GM19372 (cell line): ENCODE results near the gene CASQ2.

ENCODE experiments used
- ATAC-seq: cut with Tn5 transposase; IDR thresholded peaks from one replicate; pipeline ENCODE4 v1.9.1; 2021; ENCODE audit warnings: mild to moderate bottlenecking, low read depth, moderate library complexity; ENCODE audit not compliant: unreplicated experiment

CASQ2 gene

DNA sequence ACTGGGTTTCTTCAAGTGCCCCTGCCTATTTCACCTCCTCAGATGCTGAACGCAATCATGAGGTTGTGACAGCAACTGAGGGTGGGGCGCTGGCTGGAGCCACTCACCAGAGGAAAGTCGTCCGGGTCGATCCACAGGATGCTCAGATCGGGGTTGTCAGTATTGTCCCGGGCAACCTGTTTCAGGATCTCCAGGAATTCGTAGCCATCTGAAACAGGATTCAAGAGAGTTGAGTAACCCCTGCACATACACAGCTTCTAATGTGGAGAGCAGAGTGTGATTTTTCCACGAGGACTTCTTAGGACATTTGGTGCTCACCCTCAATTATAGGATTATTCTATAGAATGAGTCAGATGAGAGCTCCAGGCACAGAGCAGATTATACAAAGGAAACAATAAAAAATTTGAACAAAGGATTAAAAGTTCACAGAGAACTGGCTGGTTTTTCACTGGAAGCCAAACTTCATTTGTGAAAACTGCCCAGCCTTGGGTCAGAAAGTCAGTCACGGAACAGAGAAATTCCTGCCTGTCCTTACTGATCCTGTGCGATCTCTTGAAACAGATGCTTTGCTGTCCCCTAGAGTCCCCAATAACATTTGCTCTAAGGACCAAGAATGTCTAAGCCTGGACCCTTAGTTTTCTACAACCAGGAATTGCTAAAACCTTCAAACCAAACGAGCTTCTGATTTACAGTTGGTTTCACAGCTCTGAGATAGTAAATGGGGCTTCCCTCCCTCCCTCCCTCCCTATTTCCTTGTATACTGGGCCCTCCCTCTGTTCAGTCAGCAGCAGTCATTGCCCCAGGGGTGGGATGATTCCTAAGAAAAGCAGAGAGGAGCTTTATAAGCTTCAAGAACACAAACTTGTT is 63.2 kb downstream of the CASQ2 start:
- ATAC-seq, result no peak

DNA sequence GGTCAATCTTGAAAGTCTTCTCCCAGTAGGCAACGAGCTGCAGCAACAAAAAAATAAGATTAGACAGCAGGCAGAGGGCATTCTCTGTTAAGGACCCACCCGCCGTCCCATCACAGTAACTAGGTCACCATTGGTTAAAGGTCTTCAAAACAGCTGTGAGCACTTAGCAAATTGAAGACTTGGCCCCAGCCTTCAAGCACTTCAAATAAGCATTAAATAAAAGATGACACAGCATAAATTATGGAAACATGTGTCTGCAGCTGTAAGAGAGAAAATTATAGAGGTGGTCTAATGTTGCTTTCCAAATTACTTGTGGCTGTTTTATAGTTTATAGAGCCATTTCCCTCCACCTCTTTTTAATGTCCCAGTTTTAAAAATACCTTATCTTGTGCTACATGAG is 65.6 kb downstream of the CASQ2 start:
- no peak for ATAC-seq

DNA sequence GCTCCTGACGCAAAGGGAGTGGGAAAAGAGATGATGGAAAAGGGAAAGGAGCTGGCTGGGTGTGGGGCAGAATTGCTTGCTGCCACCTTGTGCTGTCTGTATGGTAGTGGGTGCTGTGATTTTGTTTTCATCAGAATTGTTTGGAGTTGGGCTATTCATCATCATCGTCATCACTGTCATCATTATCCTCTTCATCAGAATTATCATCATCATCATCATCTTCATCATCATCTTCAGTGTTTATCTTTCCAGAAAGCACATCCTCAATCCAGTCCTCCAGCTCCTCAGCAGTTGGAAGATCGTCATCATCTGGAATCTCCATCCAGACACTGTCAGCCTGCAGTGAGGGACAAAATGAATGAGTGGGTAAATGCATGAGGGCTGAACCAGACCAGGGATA is 67.4 kb downstream of the CASQ2 start:
- ATAC-seq, result no peak

DNA sequence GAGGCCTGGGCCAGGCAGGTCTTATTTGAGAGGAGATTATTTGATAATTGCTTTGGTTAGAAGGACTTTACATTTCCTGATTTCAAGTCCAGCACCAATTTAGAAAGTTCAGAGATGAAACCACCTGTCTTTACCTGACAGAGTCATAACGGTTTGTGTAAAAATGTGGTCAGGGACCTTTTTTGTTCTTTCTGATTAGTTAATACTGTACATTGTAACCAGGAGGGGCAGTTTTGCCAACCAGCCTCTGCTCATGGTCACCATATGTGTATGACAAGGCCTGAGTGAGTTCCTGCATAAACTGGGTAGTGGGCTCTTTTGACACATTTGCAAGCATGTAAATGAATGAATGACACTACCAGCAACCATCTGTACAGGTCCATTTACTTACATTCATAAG is 70.9 kb downstream of the CASQ2 start:
- no peak for ATAC-seq

DNA sequence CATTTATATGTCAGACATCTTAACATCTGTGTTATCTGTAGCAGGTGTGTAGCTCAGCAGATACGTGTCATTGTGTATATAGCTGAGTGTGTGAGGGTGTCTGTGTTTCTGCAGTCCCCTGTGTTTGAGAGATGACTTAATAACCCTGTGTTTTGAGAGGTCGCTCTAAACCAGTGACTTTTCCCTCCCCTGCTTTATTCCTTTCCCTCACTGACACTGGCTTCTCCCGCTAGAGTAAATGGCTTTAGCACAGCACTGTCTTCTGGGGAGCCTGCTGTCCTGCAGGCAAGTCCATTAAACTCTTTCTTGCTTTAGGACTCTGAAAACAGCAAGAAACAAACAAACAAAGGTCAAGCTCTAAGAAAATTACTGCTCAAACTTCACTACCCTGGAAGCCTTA is 73.7 kb downstream of the CASQ2 start:
- ATAC-seq, result no peak

DNA sequence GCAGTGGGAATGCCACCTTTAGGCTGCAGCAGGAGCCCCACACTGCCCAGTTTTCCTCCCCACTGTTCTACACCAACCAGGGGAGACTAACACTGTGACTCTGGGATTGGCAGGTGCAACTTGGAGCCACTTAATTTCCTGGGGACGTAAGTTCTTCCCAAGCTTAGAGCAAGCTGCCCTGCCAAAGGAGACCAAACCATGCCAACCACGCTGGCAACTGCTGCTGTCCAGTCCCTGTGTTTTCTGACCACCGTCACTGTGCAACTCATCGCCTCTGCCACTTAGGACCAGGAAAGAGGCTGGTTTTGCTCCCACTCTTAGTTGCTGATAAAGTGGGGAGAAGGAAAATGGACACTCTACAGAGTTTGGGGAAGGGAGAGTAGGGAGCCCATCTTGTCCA is 76.3 kb downstream of the CASQ2 start:
- ATAC-seq, result no peak

DNA sequence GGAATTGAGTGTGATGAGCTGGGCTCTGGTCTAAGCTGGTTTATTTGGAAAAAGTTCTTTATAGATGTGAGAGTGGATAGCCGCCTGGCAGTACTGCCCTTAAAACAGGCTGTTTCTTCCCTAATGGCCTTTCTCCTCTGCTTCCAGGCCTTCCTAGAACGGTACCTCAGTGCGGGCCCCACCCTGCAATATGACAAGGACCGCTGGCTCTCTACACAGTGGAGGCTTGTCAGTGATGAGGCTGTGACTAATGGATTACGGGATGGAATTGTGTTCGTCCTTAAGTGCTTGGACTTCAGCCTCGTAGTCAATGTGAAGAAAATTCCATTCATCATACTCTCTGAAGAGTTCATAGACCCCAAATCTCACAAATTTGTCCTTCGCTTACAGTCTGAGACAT is 77.5 kb downstream of the CASQ2 start:
- no peak for ATAC-seq

DNA sequence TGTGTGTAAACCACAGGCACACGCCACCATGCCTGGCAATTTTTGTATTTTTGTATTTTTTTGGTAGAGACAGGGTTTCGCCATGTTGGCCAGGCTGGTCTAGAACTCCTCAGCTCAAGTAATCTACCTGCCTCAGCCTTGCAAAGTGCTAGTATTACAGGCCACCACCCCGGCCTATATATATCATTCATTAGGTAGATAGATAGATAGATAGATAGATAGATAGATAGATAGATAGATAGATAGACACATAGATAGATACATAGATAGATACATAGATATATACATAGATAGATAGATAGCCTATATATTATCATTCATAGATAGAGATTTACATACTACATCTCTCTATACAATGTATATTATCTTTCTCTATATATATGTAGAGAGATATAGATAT is 80.8 kb downstream of the CASQ2 start:
- no peak for ATAC-seq

DNA sequence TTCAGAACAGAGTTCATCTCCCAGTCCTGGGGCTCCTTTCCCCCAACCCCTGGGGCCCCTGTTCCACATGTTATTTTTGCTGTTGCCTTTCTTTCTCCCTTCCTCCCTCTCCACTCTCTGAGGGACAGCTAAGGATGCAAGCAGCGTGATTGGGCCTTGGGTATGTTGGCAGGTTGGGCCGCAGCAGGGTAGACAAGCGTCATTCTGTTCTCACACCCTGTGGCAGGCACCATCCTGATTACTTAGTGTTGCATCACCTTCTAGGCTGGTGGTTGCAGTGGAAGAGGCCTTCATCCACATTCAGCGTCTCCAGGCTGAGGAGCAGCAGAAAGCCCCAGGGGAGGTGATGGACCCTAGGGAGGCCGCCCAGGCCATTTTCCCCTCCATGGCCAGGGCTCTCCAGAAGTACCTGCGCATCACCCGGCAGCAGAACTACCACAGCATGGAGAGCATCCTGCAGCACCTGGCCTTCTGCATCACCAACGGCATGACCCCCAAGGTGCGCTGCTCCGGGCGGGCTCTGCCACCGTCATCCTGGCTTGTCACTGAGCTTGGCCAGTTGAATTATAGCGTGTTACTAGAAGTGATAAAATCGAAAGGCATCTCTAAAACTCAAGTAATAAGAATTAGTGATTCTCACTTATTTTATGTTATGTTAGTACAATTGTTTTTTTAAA is 83.3 kb downstream of the CASQ2 start:
- ATAC-seq, result no peak

DNA sequence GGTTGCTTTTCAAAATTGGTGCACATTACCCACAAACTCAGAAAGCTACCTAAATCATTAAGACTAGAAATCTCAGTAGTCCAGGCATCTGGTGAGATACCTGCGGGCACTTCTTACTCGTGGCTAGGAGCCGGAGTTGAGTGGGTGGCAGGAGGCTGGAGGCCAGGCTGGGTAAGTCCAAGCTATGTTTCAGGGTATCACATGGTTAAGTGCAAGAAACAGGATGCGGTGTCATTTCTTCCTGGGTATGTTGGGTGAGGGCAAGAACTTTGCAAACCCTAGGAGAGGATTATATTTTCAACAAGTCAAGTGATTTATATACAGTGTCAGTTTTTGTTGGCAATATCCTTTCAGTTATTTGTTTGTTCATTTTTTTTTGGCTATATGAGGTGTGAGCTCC is 85.7 kb downstream of the CASQ2 start:
- no peak for ATAC-seq

DNA sequence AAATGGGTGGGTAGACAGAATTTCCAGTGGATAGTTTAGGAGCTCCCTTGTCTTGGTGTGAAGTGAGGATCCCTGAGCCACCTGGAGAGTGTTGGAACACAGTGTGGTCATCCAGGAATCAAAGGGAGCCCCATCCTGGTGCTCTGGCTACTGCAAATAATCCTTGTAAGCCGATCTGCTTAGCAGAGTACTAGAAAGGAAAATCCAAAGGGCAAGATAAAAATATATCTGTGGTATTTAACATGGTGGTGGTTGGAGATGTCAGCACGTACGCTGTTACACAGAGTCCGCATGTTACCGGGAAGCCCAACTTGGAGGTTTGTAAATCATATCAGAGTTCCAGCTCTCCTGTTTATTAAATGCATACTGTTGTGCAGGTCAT is 87.8 kb downstream of the CASQ2 start:
- no peak for ATAC-seq

DNA sequence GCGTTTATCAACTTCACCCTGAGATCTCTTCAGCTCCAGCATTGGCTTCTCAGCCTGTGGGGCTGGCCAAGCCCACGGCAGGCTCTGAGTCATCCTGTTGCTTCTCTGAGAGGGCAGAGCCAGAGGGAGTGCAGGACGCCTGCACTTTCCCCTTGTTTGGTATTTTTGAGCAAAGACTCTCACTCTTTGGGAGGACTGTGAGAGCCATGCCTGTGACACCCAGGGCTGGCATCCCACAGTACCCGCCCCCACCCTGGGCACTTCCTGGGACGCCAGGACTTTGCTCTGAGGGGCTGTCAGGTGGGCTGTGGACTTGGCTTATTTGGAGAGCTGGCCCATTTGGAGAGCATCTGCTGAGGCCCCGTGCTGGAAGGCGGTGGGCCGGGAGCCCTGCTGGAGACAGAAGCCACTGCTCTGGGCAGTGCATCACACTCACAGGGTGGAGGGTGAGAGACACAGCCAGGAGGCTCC is 89.3 kb downstream of the CASQ2 start:
- no peak for ATAC-seq

DNA sequence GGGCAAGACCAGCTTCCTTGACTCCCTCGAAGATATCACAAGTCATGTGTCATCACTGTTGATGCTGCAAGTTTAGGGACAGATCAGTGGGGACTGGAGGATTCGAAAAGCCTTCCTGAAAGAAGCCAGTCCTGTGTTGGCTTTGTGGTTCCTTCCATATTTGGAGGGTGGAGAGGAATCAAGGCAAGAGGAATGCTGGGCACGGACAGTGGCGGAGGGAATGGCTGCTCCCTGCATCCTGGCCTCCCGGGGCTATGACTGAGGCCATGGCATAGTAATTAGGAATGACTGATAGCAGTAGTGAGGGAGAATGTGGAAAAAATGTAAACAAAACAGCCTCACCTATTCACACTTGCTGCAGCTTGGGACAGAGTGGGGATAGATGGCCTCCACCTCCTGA is 90.4 kb downstream of the CASQ2 start:
- ATAC-seq, result no peak

DNA sequence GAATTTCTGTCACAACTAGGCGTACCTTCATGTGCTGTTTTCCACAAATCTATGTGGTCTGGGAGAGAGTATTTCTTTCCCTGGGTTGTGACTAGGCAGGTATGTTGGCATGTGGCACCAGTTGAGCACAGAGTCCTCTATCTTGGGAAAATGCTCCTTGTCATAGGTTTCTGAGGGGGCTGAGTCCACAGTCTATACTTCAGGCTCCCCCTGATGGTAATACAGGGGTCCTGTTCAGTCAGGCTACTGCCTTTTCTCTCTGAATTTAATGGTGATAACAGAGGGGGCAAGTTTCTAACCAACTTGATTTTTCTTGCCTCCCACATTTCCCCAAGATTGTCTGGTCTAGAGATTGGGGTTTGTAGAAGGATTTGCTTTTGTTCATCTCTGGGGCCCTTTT is 90.9 kb downstream of the CASQ2 start:
- ATAC-seq, result no peak

DNA sequence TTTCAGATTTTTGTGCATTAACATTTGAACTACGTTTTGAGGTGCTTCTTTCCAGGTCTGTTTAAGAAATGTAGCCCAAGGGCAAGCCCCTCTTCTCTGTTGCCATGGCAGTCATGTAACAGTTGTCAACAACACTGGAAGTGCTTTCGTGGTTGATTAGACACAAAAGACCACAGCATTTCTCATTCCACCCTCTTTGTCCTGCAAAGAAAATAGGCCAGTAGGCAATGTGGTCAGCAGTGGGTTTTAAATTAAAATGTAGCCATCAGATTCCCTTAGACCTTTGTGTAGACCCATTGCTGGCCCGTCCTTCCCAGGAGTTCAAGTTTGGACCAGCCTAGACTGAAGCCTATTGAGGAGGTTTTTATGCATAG is 91.3 kb downstream of the CASQ2 start:
- ATAC-seq, result no peak

DNA sequence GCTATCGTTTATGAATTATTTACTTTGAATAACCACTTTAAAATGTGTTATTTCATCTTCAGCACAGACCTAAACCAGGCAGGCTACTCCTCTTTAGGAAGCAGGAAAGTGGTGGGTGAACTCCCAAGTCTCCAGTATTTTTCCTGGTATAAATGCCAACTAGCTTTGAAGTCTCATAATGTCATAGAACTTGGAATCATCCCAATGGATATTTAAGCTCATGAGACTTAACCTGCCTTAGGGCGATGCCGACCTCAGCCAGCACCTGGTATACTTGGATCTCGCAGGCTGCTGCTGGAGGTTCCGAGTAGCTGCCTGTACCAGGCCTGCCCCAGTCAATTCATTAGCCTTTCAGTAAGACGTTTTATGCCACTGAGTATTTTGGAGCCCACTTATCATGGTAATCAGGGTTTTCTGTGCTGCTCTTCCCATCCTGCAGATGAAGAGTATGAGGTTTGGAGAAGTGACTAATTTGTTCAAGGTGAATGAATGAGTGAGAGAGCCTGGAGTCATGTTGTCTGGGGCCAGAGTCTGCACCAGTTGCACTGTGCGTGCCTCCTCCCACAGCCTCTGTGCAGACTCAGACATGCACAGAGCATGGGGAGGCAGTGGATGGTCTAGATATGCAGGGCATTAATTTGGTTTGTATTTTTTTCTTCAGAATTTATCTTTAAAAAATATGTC is 91.9 kb downstream of the CASQ2 start:
- ATAC-seq, result no peak

DNA sequence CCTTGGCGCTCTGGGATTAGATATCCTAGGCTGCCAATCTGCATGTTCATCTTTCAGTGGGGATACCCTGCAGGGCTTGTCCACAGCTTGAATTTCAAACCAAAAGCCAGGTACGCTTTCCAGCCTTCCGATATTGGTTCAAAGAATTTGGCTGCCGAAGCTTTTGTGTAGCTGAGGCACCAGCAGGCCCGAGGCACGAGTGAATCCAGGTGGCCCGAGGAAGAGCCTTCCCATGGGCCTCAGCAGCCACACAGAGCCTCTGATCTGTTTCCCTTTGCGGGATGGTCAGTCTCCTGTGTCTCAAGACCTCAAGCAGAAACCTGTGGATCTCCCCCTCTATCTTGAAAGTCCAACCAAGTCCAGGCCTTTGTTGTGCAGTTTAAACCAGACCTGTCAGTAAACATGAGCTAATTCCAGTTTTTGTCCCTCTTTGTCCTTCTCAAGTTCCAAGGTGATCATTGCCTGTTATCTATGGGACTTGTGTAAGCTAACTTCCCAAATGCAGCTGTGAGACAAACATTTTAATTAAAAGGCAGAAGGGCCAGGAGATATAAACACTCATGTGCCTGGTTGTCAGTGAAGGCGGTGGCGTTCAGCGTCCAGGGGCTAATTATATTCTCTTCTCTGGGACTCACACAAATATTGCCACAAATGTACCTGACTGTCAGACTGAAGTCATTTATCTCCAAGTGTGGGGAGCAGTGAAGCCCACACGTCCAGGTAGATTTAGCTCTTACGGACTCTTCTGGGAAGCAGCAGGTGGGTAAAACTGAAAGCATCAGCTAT is 96.1 kb downstream of the CASQ2 start:
- no peak for ATAC-seq

DNA sequence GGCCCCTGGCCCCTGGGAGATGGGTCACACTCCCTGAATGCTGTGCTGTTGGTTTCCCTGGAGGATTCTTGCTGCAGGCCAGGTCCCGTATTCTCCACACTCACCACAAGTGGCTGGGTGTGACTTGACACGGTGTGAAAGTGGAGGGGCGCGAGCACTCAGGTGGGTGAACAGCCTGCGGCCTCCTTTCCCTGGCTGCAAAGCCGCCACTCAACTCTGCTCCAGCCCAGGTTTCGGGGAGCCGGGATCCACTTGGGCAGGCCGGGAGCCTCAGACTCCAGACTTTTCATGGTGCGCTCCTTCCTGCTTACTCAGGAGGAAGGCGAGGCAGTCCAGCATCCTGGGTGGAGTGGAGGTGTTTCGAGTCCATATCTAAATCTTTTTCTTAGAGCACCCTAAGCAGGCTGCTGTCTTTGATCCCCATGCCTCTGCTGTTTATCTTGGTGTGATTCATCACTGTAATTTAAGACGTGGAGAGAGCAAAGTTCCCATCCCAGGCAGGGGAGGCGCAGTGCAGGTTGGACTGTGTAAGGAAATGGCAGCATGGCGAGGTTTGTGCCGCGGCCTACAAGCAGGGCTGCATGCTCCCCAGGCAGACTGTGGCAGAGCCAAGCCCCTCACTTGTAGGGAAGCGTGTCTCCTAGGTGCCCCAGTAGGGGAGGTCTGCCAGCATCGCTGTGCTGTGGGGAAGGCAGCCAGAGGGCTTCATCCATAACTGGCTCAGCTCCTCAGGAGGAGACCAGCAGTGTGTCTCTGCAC is 97.2 kb downstream of the CASQ2 start:
- ATAC-seq, result no peak

DNA sequence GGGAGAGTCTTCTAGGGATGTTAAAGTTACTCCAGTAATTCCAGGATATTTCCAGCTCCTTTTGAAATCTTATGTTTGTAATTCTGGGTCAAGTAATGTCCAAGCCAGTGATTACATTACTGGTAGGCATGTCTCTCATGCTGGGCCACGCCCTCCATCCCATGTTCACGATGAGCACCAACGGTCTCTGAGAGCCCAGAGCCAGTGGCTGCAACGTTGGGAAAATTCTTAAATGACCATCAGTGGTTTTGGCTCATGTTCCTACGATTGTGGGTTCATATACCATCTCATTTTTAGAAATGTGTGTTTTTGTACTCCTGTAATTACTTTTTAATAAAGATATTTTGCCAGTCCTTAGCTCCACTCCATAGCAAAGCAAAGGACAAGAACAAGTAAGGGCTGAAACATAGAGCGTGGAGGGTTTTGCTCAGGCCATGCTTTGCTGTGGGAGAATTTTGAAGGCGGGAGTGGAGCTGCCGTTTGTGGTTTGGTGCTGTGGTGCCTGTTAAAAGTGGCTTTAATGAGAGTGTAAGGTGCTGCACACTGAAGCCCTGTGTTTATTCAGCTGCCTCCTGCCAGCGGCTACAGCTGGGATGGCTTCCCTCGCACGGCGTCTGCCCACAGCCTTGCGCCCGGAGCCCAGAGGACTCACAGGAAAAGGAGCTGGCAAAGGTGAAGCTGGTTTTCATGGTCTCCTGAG is 97.9 kb downstream of the CASQ2 start:
- no peak for ATAC-seq
